Measurements from ENCODE around the gene MARCO.
A peak's percentile ranks its signal among the peaks of the same experiment; 100 is the strongest.
"Not testable (repeated sequence)": the region's sequence is repeated elsewhere in the genome, so short reads cannot be mapped to it uniquely, and the experiment has no call there.

Gene MARCO

DNA sequence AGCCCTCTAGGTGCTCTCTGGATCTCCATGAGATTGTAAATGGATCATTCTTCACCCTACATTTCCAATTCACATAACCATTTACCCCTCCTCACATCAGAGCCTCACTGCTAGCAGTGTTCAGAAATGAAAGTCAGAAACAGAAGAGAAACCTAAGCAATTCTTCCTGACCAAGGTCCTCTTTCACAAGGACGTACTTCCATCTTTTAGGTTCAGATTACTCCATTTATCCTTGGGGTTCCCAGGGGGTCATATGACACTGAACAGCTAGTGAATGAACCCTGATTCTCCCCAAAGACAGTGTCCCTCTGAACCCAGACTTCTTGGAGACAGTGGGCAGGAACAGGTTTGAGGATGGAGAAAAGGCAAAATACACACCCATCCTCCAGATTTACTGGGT, 12.9 kb upstream of the MARCO start:
- no peak for DNase-seq (ENCODE audit: low spot score)

DNA sequence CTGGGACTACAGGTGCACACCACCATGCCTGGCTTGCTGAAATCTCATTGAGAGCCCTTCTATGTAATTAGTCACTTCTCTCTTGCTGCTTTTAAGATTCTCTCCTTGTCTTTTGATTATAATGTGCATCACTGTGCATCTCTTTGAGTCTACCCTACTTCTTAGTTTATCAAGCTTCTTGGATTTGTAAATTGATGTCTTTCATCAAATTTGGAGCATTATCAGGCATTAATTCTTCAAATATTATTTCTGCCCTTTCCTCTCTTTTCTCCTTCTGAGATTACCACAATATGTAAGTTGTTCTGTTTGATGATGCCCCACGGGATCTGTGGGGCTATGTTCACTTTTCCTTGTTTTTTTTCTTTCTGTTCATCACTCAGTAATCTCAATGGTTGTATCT, 9.0 kb upstream of the MARCO start:
- DNase-seq (ENCODE audit: low spot score), result no peak

DNA sequence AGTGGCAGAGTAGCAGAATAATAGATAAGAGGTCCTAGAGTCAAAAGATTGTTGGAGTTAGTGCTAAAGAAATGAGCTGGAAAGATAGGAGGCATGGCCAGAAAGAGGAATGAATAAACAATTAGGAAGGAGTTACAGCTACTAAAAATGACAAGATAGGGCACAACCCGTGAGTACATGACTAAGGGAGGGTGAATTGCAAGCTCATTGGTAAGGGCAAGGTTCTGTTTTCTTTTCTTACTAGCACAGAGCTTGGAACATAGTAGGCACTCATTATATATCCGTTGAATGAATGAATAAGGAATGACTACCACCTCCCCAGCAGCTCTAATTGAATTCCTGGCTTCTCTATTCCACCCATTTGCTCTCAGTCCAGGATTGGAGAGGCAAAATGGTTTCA, 5.7 kb upstream of the MARCO start:
- no peak for DNase-seq (ENCODE audit: low spot score)

DNA sequence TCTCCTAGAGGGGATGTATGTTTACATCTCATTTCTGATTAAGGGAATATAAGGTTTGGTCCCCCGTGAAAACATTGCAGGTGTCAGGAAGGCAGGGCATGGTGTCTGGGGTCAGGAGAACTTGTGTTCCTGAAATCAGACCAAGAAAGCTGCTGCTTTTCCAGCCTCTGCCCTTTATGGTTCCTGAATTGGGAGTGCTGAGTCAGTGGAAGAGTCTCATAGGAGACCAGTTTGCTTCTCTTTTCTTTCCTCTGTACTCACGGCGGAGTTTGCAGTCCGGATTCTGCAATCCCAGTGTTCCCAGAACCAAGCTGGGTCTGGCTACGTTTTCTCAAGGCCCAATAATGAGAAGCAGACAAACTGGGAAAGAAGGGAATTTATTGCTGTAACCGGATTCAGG, 5.1 kb upstream of the MARCO start:
- no peak for DNase-seq (ENCODE audit: low spot score)

DNA sequence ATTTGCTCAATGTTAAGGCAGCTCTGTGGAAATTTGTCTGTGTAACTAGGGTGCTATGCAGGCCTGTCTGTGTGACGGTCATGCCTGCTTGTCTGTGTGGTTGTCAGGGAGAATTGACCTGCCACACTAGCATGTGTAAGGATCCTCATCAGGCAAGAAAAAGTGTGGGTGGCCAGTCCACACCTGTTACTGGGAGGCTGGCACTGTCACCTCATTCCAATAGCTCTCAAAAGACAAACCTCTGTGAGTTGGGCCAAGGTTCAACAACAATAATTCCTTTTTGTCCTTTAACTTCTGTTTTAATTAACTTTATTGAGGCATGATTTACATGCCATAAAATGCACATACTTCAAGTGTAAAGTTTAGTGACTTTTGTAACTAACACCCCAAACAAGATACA, 4.2 kb upstream of the MARCO start:
- DNase-seq (ENCODE audit: low spot score), result no peak

DNA sequence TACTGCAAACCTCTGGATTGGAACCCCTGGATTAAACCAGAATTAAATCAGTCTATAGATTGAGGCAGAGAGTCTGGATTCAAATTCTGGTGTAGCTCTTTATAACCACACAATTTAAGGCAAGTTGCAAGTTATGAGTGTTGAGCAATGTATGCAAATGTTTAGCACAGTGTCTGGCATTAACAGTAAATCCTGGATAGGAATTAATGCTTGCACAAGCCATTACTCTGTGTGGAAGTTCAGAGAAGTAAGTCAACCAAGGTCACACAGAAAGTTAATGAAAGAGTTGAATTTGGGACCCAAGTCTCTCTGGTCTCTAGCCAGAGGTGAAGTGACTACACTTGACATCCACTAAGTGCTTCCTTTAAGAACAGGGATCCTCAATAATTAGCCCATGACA, 2.0 kb upstream of the MARCO start:
- no peak for DNase-seq (ENCODE audit: low spot score)

DNA sequence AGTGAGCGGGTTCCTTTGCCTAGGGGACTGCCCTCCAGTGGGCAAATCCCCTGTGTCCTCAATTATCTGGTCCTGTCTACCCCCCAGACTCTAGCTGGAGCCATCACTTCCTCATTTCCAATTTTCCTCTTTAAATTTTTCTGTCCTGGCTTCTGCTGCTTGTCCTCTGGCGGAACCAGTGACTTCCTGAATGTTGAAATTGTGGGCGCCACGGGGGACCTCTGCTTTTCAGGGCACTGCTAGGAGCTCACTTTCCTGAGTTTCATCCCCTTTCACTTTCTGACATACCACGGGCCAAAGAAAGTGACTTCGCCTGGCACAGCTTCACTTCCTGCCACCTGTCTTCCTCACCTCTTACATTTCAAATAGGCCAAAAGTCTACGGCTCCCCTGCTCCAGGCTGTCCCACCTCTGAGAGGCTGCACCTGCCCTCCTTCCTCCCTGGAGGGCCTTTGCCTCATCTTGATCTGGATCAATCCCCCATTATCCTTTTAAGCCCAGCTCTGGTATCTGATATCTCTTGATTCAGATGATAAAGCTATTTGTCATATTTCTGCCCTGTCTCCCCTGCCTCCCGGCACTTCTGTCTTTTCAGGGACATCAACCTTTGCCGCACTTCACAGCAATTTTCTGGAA, 1.4 kb upstream of the MARCO start:
- DNase-seq (ENCODE audit: low spot score), result peak; percentile 21

DNA sequence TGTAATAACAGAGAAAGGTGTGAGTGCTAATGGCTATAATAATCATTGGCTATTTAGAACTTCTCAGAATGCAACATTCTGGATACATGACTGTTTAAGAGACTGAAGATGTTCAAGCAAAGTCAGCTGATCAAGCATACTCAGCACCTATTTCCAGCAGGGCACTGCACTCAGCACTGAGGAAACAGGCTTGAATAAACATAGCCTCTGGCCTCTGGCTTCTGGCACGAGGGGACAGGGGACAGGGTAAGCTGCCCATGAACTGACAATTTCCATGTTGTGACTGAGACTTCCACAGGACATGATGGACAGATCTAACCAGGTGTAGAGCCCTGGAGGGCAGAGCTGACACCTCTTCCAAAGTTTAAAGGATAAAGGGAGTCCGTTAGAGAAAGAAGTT, 1.3 kb downstream of the MARCO start:
- no peak for DNase-seq (ENCODE audit: low spot score)

DNA sequence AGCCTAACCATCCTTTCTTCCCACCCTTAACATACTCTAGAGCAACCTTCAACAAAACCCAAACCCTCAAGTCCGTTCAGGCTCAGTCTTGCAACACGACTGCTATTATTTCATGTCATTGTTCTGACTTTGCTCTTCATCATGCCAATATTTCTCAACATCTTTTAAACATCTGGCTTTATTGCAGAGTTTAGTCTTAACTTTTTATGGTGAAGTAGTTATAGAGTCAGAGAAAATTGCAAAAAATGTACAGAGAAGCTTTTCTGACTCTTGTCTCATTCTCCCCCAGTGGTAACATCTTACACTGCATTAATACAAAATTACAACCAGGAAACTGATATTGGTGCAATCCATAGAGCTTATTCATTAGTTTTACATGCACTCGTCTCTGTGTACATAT, 3.9 kb downstream of the MARCO start:
- no peak for DNase-seq (ENCODE audit: low spot score)

DNA sequence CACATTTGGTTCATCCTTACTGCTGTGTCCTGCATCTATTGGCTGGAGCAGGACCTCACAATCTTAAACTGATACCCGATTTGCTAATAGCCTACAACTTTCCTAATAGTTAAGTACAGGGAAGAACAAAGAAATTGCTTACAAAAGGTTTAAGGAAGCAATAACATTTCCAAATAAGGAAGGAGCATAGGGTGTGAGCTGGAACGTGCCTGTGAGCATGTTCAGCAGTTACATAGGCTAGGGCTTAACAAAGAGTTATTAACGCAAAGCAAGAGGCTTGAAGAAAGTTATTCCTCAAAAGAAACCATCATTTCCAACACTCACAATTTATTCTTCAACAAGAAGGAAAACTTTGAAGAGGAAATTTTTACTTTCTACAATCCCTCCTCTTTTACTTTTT, 6.3 kb downstream of the MARCO start:
- DNase-seq (ENCODE audit: low spot score), result not testable (repeated sequence)

DNA sequence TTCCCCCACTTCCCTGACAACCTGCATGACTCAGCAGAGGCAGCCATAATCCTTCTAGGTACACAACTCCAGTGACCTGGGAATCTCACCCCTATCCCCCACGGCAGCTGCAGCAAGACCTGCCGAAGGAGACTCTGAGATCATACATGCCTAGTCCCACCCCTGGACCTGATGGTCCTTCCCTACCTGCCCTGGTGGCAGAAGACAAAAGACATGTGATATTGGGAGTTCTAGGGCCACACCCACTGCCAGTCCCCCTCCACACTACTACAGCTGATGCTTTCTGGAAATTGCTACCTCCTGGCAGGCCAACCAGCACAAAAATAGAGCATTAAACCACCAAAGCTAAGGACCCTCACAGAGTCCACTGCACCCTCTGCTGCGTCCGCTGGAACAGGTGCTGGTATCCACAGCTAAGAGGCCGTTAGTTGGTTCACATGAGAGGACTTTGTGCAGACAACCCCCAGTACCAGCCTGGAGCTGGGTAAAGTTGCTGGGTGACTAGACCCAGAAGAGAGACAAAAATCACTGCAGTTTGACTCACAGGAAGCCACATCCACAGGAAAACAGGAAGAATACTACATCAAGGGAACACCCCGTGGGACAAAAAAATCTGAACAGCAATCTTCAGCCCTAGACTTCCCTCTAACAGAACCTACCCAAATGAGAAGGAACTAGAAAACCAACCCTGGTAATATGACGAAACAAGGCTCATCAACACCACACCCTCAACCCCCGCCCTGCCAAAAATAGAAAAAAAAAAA, 12.5 kb downstream of the MARCO start:
- no peak for DNase-seq (ENCODE audit: low spot score)

DNA sequence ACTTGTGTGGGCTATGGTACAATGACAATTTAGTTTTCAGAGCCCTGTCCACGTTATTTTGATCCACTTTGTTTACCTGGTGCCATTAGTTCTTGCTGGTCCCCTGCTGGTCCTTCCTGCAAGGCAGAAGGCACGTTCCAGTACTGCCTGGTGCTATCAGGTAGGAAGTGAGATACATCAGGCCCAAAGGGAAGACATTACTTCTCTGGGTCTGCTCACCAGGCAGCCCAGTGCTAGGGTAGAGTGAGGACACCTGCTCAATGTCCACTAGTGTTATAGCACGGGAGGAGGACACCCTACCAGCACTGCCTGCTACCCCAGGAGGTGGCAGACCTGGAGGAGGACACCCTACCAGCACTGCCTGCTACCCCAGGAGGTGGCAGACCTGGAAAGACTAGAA, 23.7 kb downstream of the MARCO start:
- DNase-seq (ENCODE audit: low spot score), result no peak

DNA sequence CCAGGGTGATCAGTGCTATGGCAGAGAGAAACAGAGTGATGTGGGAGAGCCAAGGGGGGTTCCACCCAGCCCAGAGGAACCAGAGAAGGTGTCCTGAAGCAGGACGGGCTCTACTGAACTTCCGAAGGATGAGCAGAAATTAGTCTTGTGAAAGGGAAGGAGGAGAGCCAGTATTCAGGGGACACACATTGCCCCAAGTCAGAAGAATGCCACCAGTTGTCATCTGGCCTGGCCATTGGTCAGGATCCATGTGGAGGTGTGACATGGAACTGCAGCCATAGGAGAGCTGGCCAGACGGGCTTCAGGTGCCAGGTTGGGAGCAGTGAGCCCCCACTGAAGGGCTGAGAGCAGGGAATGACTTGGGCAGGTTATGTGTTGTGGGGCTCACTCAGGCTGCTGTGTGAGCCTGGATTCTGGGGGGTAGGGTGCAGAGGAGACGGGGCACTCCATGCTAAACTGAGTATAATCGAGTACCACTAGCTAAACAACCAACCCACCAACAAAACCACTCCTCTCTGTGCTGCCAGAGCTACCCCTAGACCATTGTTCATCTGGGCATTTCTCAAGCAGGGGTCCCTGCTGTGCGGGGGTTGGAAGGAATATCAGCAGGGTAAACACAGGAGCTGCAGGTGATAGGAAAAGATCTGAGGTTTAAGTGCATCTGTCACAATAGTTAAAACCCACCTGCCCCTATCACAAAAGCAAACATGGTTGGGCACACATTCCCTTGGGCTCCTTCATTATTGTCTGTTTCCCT, 25.3 kb downstream of the MARCO start:
- no peak for DNase-seq (ENCODE audit: low spot score)

DNA sequence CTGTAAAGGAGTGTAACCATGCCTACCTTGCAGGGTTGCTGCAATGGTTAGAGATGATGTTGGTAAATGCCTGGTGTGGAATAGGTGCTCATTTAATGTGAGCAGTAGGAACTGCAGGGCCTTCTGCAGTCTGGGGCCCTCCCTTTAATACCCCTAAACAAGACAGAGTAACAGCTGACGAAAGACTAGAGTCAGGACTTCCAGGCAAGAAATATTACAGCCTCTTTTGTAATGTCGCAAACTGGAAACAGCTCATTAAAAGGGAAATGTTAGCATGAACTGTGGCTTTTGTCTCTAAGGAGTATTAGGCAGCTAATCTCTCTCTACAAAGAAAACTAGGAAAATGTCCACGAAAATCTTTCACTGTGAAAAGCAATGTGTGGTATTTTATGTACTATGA, 26.0 kb downstream of the MARCO start:
- no peak for DNase-seq (ENCODE audit: low spot score)

DNA sequence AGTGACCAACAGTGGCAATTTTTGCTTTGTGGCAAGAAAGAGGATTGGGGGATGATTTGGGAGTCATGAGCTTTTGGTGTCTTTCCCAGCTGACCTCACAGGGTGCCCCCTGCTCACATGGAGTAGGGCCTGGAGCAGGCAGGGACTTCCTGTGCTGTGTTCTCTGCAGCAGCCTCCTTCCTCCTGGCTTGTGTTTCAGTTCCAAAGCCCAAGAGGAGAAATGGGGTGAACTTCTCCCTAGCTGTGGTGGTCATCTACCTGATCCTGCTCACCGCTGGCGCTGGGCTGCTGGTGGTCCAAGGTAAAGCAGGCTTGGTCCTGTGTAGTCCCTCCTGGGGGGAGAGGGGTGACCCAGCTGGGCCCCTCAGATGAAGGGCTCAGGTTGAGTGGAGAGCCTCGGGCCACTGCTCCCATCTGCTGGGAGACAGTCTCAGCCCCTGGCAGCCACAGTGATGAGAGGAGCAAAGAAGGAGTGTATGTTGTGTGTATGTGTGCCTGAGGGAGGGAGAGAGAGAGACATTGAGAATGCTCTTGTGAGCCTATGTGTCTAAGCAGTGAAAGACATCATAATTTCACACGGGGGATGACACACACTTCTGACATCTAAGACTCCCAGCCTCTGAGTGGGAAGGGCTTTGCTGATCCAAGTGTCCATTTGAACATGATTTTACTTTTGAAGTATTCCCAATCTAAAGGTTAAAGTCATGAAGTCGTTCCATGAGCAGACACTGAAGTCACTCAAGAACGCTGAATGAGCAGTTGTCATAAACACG, 27.2 kb downstream of the MARCO start:
- no peak for DNase-seq (ENCODE audit: low spot score)

DNA sequence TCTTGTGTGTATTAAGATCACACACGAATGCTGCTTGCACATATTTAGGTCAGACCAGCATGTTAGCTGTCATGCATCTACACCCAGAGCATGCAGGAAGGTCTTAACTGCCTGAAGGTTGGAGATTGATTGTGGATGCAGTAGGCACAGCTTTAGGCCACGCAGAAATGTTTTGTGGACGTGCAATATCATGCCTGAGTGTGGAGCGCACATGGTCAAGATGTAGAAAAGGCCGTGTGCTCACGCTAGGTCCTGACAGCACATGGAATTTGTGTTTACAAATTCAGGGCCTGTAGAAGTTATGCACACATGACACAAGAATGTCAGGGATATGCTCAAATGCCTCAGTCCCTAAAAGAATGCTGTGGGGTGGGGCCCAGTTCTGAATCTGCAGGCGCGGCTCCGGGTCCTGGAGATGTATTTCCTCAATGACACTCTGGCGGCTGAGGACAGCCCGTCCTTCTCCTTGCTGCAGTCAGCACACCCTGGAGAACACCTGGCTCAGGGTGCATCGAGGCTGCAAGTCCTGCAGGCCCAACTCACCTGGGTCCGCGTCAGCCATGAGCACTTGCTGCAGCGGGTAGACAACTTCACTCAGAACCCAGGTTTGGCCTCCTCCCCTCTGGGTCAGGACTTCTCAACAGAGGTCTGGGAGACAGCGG, 27.9 kb downstream of the MARCO start:
- no peak for DNase-seq (ENCODE audit: low spot score)

DNA sequence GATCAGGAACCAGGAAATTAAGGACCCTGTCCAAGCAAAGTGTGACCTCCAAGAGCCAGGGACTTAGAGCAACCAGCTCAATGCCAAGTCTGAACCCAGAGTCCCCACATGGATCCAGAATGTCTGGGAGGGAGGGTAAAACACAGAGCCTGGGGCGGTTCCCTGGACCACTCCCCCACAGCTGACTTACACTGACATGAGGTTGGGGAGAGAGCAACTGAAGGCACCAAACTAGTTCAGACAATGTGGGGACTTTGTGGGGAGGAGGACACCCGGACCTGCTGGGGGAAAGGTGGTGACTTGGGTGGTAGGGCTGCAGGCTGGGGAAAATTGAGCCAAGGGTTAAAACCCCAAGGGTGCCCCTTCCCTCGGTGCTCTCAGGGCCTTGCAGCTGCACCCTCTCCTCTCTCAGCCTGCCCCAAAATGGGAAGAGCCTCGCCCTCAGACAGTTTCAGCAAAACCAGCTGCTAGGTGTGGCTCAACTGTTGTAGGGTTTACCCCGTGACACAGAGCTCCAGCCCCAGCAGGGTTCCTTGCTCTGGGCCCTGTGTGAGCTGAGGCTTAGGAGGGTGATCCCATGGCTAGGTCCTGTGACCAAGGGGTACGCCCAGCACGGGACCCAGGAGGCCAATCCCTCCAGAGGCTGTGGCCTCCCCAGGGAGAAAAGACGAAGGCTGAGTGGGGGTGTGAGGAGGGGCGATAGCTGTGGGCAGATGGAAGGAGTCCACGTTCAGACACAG, 28.6 kb downstream of the MARCO start:
- DNase-seq (ENCODE audit: low spot score), result no peak

DNA sequence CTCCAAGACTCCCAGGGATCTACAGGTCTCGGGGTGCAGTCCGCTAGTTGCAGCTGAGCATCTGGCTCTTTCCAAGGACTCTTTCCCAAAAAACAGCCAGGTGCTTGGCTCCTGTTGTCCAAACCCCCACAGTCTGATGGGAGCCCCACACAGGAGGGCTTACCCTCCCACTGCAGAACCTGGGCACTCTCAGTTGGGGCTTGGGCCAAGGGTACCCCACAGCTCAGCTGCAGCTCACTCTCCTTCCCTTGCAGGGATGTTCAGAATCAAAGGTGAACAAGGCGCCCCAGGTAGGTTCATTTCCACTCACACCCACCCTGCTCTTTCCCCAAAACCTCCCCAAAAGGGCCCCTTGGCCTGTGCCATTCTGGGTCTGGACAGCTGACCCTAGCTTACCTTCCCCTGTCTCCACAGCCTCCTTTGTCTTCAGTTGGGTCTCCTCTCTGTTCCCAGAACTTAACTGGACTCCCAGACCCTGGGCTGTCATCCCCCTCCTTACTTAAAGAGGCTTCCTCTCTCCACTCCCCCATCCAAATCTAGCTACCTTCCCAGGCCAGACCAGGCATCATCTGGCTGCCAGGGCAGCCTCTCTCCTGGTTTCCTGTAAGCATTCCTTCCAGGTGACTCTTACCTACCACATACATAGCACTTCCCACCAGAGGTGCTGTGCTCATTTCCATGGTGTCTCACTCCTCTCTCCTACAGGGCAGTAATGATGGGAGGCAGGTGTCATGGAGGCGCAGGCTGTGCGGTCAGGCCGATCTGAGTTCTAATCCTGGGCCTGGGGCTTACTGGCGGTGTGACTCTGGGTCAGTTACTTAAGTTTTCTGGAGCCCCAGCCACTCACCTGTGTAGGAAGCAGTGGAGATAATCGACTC, 29.5 kb downstream of the MARCO start:
- DNase-seq (ENCODE audit: low spot score), result no peak

DNA sequence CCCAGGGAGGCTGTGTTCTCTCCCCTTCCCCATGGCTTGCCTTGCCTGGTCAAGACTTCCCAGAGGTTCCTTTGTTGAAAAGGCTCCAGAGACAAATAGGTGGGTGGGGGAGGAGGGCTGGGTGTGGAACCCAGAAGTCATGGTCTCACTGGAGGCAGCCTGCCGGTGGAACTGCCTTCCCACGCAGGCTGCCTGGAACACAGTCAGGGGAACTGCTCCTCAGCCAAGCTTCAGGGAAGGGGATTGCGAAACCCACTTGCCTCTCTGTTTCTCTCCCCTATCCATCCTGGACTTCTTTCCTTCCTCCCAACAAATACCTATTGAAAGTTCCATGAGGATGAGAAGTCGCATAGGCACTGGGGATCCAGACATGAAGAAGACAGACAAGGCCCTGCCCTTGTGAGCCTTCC, 31.6 kb downstream of the MARCO start:
- no peak for DNase-seq (ENCODE audit: low spot score)
